ENCODE measurements around the gene CEP57L1. TPM values are rescaled to one million over a fixed set of nuclear protein-coding genes. Genes with fewer than 3 reads are reported as not detected.

CEP57L1 gene
- polyA plus RNA-seq, 3 donors: 3.4 to 5.2 (median 3.9) TPM

DNA sequence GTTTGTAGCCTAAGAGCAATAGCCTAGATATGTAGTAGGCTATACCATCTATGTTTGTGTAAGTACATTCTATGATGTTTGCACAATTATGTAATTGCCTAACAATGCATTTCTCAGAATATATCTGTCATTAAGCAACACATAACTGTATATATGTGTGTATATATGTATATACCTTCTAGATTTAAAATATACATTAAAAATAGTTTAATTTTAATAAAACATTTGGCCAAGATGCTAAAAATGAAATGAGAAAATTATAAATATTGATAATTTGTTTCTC is 21.2 kb upstream of the CEP57L1 start:
- no peak overlapping the region for H3K4me3 Mint-ChIP-seq
- H3K4me3 ChIP-seq (replicated peaks in 1 of 3; ENCODE audit: low read depth in 2 of 3, low read length in 3 of 3): no peak overlapping the region
- peaks cover 0 to 3% of the 10 kb centered on the region in 2 donors for H3K36me3 Mint-ChIP-seq
- no peaks in the 10 kb centered on the region for H3K79me2 ChIP-seq (ENCODE audit: insufficient read depth, low read length)
- no peak overlapping the region for H2AFZ ChIP-seq (ENCODE audit: insufficient read depth, low read depth, low read length, poor library complexity, severe bottlenecking)
- peaks cover 8% of the 10 kb centered on the region for H4K20me1 ChIP-seq (ENCODE audit: insufficient read depth, low read length)
- no peak overlapping the region for H3K9ac ChIP-seq (ENCODE audit: insufficient read depth, low read length, poor library complexity, severe bottlenecking)
- H3K4me1 Mint-ChIP-seq: peaks cover 21% of the 10 kb centered on the region
- no peak overlapping the region for H3K27ac ChIP-seq (ENCODE audit: low read depth in 1 of 2, low read length in 2 of 2)
- no peaks in the 10 kb centered on the region for H3K27me3 ChIP-seq (ENCODE audit: control insufficient read depth in 2 of 2, insufficient read depth in 2 of 2, low read length in 2 of 2)
- intact Hi-C loops (cut with micrococcal nuclease): loop anchor here in 1 of 2 donors (10.0 kb wide), 1 partner anchor 59 kb away; no protein-coding TSS in a partner anchor
- no peaks in the 10 kb centered on the region for H3K9me3 Mint-ChIP-seq
- H3K4me2 ChIP-seq (replicated peaks; ENCODE audit: extremely low read depth, low read length, poor library complexity, severe bottlenecking): no peak overlapping the region
- H3K9me3 ChIP-seq (replicated peaks in 1 of 2; ENCODE audit: control insufficient read depth in 1 of 2, insufficient read depth in 1 of 2, low read length in 2 of 2): no peaks in the 10 kb centered on the region
- H3K27ac Mint-ChIP-seq: no peak overlapping the region
- H3K4me1 ChIP-seq (ENCODE audit: control insufficient read depth in 1 of 2, insufficient read depth in 2 of 2, low read length in 2 of 2): peaks cover 11 to 19% of the 10 kb centered on the region in 2 donors
- TF ChIP-seq, protein P1, sequence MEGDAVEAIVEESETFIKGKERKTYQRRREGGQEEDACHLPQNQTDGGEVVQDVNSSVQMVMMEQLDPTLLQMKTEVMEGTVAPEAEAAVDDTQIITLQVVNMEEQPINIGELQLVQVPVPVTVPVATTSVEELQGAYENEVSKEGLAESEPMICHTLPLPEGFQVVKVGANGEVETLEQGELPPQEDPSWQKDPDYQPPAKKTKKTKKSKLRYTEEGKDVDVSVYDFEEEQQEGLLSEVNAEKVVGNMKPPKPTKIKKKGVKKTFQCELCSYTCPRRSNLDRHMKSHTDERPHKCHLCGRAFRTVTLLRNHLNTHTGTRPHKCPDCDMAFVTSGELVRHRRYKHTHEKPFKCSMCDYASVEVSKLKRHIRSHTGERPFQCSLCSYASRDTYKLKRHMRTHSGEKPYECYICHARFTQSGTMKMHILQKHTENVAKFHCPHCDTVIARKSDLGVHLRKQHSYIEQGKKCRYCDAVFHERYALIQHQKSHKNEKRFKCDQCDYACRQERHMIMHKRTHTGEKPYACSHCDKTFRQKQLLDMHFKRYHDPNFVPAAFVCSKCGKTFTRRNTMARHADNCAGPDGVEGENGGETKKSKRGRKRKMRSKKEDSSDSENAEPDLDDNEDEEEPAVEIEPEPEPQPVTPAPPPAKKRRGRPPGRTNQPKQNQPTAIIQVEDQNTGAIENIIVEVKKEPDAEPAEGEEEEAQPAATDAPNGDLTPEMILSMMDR (IDR thresholded peaks at IDR 0.05): no peak
- no peak for DNase-seq
- H3K36me3 ChIP-seq (replicated peaks in 1 of 2; ENCODE audit: control insufficient read depth in 1 of 2, insufficient read depth in 2 of 2, low read length in 2 of 2): no peaks in the 10 kb centered on the region
- H3K27me3 Mint-ChIP-seq (ENCODE audit: low read depth in 3 of 3): no peaks in the 10 kb centered on the region

DNA sequence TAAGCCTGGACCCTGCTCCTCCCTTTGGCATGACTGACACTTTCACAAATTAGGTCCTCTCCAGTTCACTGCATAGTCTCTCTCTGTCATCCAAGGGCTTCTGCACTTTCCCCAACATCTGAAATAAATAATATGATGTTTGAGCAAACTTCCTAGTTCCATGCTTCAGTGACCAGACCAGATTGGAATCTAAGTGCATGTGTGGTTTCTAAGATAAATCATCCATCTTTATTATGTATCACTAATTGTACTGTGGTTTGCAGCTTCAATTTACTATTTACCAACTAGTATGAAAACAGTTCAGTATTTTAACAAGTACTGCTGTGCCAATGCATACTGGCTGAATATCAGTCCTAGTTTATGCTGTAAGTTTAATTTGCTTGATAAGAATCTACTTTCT is 19.4 kb upstream of the CEP57L1 start:
- intact Hi-C loops (cut with micrococcal nuclease): loop anchor here in 1 of 2 donors (10.0 kb wide), 1 partner anchor 61 kb away; no protein-coding TSS in a partner anchor
- Mint-ChIP-seq H3K36me3 (peaks cover 2 to 4% of the 10 kb centered on the region in 2 donors), H3K27me3 (ENCODE audit: low read depth in 3 of 3) (no peaks in the 10 kb centered on the region), H3K9me3 (no peaks in the 10 kb centered on the region), H3K4me1 (peaks cover 16% of the 10 kb centered on the region), H3K27ac (no peak overlapping the region), H3K4me3 (no peak overlapping the region)
- H3K9me3 ChIP-seq (replicated peaks in 1 of 2; ENCODE audit: control insufficient read depth in 1 of 2, insufficient read depth in 1 of 2, low read length in 2 of 2): no peaks in the 10 kb centered on the region
- H3K4me2 ChIP-seq (replicated peaks; ENCODE audit: extremely low read depth, low read length, poor library complexity, severe bottlenecking): no peak overlapping the region
- no peak for DNase-seq
- TF ChIP-seq, protein P1 (IDR thresholded peaks at IDR 0.05): no peak
- H3K4me3 ChIP-seq (replicated peaks in 1 of 3; ENCODE audit: low read depth in 2 of 3, low read length in 3 of 3): no peak overlapping the region
- H4K20me1 ChIP-seq (ENCODE audit: insufficient read depth, low read length): peaks cover 12% of the 10 kb centered on the region
- H2AFZ ChIP-seq (ENCODE audit: insufficient read depth, low read depth, low read length, poor library complexity, severe bottlenecking): no peak overlapping the region
- no peaks in the 10 kb centered on the region for H3K36me3 ChIP-seq (replicated peaks in 1 of 2; ENCODE audit: control insufficient read depth in 1 of 2, insufficient read depth in 2 of 2, low read length in 2 of 2)
- no peak overlapping the region for H3K9ac ChIP-seq (ENCODE audit: insufficient read depth, low read length, poor library complexity, severe bottlenecking)
- H3K27me3 ChIP-seq (ENCODE audit: control insufficient read depth in 2 of 2, insufficient read depth in 2 of 2, low read length in 2 of 2): no peaks in the 10 kb centered on the region
- no peaks in the 10 kb centered on the region for H3K79me2 ChIP-seq (ENCODE audit: insufficient read depth, low read length)
- H3K4me1 ChIP-seq (ENCODE audit: control insufficient read depth in 1 of 2, insufficient read depth in 2 of 2, low read length in 2 of 2): peaks cover 2 to 10% of the 10 kb centered on the region in 2 donors
- H3K27ac ChIP-seq (ENCODE audit: low read depth in 1 of 2, low read length in 2 of 2): no peak overlapping the region

Measured in CD14-positive monocyte (primary cell).